Lower leg skin (tissue), 3 donors: Measurements from ENCODE around the gene MBD4.

Experiments
- CTCF ChIP-seq, 3 donors: fragments of 450-650 bp; IDR thresholded peaks; one replicate each; pipeline ENCODE4 v1.5.1; 2016; ENCODE audit warnings: antibody characterized with exemption in 3 of 3, mild to moderate bottlenecking in 3 of 3, moderate library complexity in 2 of 3
- POLR2A ChIP-seq, 2 donors: fragments of 450-650 bp; IDR thresholded peaks; one replicate each; pipeline ENCODE4 v1.6.1; 2016 to 2017; ENCODE audit warnings: antibody characterized with exemption in 2 of 2, mild to moderate bottlenecking in 1 of 2, moderate library complexity in 1 of 2

GRCh38 chr3:129463094-129463493 is 23.3 kb upstream of the MBD4 start:
- no peak for TF ChIP-seq CTCF (IDR thresholded peaks at IDR 0.05)
- no peak for TF ChIP-seq POLR2A (IDR thresholded peaks at IDR 0.05)
